ENCODE measurements around the gene SSH3.

The SSH3 gene

GRCh38 chr11:67349036-67349435, 45.7 kb downstream of the SSH3 start:
- no peak for DNase-seq

- DNase-seq, result no peak
Observed at GRCh38 chr11:67349457-67349856, 46.1 kb downstream of the SSH3 start.

- no peak for DNase-seq
Observed at GRCh38 chr11:67349928-67350465, 46.7 kb downstream of the SSH3 start.

GRCh38 chr11:67351275-67352005, 48.1 kb downstream of the SSH3 start:
- peak; percentile 76 for DNase-seq

- peak; percentile 76 for DNase-seq
Observed at GRCh38 chr11:67352546-67353316, 49.4 kb downstream of the SSH3 start.

GRCh38 chr11:67353317-67354074, 50.2 kb downstream of the SSH3 start, which contains the start of gene POLD4:
TSS of gene POLD4 (minus strand) at chr11:67353546. CDS start at chr11:67353399, 147 bp downstream.
- peak; percentile 97 for DNase-seq

- no peak for DNase-seq
Observed at GRCh38 chr11:67354075-67355022, 51.0 kb downstream of the SSH3 start.

- DNase-seq, result no peak
Observed at GRCh38 chr11:67355023-67355793, 51.9 kb downstream of the SSH3 start.

GRCh38 chr11:67355794-67356386, 52.6 kb downstream of the SSH3 start:
- DNase-seq, result no peak

- DNase-seq, result no peak
Observed at GRCh38 chr11:67356387-67356863, 53.1 kb downstream of the SSH3 start.

- peak; percentile 80 for DNase-seq
Observed at GRCh38 chr11:67356864-67357561, 53.7 kb downstream of the SSH3 start.

GRCh38 chr11:67357831-67358670, 54.7 kb downstream of the SSH3 start:
- DNase-seq, result no peak
